Activated T-cell treated with anti-CD3 and anti-CD28 coated beads, Interleukin-2, amount 50 U/mL, for 4 hours (primary cell): ENCODE measurements around the gene TMEM258. TPM values are rescaled to one million over a fixed set of nuclear protein-coding genes. Genes with fewer than 3 reads are reported as not detected.

ENCODE experiments used
- ATAC-seq, 2 donors: fragments of 200-7000 bp; cut with Tn5 transposase; one replicate each; pipeline ENCODE4 v1.10.0; 2021
- DNase-seq: peaks from one replicate; pipeline ENCODE4 v3.0.0-alpha.2; 2020
- H3K27me3 Mint-ChIP-seq: one replicate; pipeline ENCODE4 v1.8.0; 2021; ENCODE audit warnings: low read depth, mixed read lengths
- H3K36me3 Mint-ChIP-seq: one replicate; pipeline ENCODE4 v1.8.0; 2022; ENCODE audit warnings: mixed read lengths; ENCODE audit not compliant: insufficient read depth
- H3K4me1 Mint-ChIP-seq: one replicate; pipeline ENCODE4 v1.8.0; 2021; ENCODE audit warnings: low read depth, mixed read lengths
- H3K4me3 Mint-ChIP-seq: one replicate; pipeline ENCODE4 v1.8.0; 2021; ENCODE audit warnings: mild to moderate bottlenecking, moderate library complexity, mixed read lengths
- H3K9me3 Mint-ChIP-seq: one replicate; pipeline ENCODE4 v1.8.0; 2021; ENCODE audit warnings: mixed read lengths
- total RNA-seq, 3 donors: library from RNA; stranded (reverse); gene quantifications; one replicate each; pipeline ENCODE4 v1.2.1, GENCODE V29; 2021

The TMEM258 gene
- total RNA-seq = 100 to 1,000 TPM; 139 to 143 (median 142) TPM

DNA sequence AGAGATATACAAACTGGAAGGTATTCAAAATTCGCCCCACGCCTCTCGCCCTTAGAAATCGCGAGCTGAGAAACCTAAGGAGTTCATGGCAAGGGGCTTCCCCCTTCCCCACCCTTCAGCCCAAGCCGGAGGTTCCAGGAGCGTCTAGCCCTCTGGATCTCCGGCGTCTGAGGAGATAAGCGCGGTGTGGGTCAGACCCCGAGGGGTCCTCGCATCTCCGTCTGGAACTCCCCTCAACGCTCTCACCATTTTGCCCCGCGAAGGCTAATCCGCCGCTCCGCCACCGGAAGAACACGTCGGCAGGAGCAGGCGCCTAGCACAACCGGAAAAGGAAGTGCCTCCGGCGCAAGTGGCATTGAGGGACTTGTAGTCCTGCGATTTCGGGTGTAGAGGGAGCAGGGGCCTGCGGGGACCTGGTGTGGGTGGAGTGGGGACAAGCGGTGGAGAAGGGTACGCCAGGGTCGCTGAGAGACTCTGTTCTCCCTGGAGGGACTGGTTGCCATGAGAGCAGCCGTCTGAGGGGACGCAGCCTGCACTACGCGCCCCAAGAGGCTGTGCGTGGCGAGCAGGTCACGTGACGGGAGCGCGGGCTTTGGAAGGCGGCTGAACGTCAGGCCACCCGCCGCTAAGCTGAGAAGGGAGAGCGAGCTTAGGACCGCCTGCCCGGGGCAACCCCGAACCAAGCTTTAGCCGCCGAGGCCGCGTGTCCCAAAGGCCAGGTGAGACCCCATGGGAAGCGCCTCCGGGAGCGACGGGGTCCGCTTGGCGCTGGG, at the start of gene TMEM258, which contains the start of gene FEN1:
TSS of gene TMEM258 (minus strand) at position 290 of the 773 bp plus-strand sequence. CDS start at position 249, 41 bp downstream.
TSS of gene FEN1 (plus strand) at position 602 of the 773 bp plus-strand sequence. CDS start 2,451 bp downstream, outside the sequence.
- Mint-ChIP-seq H3K36me3 (peaks cover 34% of the 10 kb centered on the region), H3K4me1 (peaks cover 26% of the 10 kb centered on the region)

GRCh38 chr11:61841636-61842527, 49.5 kb upstream of the TMEM258 start:
- Mint-ChIP-seq H3K27me3 (no peaks in the 10 kb centered on the region), H3K9me3 (no peaks in the 10 kb centered on the region), H3K4me3 (no peak overlapping the region), H3K4me1 (no peaks in the 10 kb centered on the region), H3K36me3 (no peaks in the 10 kb centered on the region)
- DNase-seq = no peak
- ATAC-seq = no peak

More for the DNA sequence above, at the start of gene TMEM258, which contains the start of gene FEN1:
- H3K27me3 Mint-ChIP-seq = no peaks in the 10 kb centered on the region
- H3K4me3 Mint-ChIP-seq = peak within 1 kb of the TSS; percentile 94
- H3K9me3 Mint-ChIP-seq = no peaks in the 10 kb centered on the region
- peak; percentile 75 for DNase-seq
- ATAC-seq = peak; percentile 95

DNA sequence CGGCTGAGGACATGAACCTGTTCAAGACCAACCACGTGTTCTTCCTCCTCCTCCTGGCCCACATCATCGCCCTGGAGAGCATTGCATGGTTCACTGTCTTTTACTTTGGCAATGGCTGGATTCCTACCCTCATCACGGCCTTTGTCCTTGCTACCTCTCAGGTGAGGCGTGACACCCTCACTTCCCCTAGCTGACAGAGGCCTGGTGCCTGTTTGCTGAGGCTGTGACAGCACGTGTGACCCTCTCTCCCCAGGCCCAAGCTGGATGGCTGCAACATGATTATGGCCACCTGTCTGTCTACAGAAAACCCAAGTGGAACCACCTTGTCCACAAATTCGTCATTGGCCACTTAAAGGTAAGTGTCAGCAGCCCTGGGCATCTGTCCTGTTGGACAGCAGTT, 48.0 kb upstream of the TMEM258 start:
- ATAC-seq (no peak), DNase-seq (no peak)
- Mint-ChIP-seq H3K36me3 (no peaks in the 10 kb centered on the region), H3K9me3 (no peaks in the 10 kb centered on the region), H3K4me1 (peaks cover 3% of the 10 kb centered on the region), H3K4me3 (no peak overlapping the region), H3K27me3 (no peaks in the 10 kb centered on the region)

- ATAC-seq = no peak
- DNase-seq = no peak
Measured at GRCh38 chr11:61839742-61840141, 47.3 kb upstream of the TMEM258 start.

GRCh38 chr11:61838921-61839320, 46.5 kb upstream of the TMEM258 start:
- no peaks in the 10 kb centered on the region for H3K27me3 Mint-ChIP-seq
- H3K36me3 Mint-ChIP-seq = no peaks in the 10 kb centered on the region
- no peak overlapping the region for H3K4me3 Mint-ChIP-seq
- ATAC-seq (no peak), DNase-seq (no peak)
- peaks cover 14% of the 10 kb centered on the region for H3K4me1 Mint-ChIP-seq
- no peaks in the 10 kb centered on the region for H3K9me3 Mint-ChIP-seq

More at GRCh38 chr11:61839742-61840141, 47.3 kb upstream of the TMEM258 start:
- H3K9me3 Mint-ChIP-seq = no peaks in the 10 kb centered on the region
- H3K27me3 Mint-ChIP-seq = no peaks in the 10 kb centered on the region
- peaks cover 6% of the 10 kb centered on the region for H3K4me1 Mint-ChIP-seq
- no peaks in the 10 kb centered on the region for H3K36me3 Mint-ChIP-seq
- no peak overlapping the region for H3K4me3 Mint-ChIP-seq

- Mint-ChIP-seq H3K4me3 (no peak overlapping the region), H3K36me3 (no peaks in the 10 kb centered on the region), H3K27me3 (no peaks in the 10 kb centered on the region), H3K4me1 (peaks cover 18% of the 10 kb centered on the region), H3K9me3 (no peaks in the 10 kb centered on the region)
- ATAC-seq (no peak), DNase-seq (no peak)
Measured at GRCh38 chr11:61838501-61838900, 46.1 kb upstream of the TMEM258 start.

DNA sequence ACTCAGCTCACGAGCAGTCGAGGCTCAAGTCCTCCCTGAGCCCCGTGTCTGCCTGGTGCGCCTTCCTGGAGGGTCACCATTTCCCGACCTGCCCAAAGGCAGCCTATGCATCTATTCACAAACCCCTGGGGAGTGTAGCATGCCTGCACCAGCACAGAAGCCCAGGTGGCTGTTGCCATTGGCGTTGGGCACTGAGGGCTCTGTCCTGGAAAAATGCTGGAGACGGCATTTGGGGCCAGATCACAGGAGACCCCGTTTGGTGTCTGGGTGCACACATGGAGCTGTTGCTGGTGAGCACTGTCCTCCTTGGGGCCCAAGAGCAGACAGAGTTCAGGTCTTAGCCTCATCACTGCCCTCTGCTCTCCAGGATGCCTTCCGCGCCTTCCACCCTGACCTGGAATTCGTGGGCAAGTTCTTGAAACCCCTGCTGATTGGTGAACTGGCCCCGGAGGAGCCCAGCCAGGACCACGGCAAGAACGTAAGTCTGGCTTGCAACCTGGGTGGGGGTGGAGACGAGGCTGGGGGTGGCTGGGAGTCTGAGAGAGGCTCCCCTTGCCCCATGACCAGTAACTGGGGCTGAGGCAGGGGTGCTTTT, 45.1 kb upstream of the TMEM258 start:
- H3K4me3 Mint-ChIP-seq = no peak overlapping the region
- H3K27me3 Mint-ChIP-seq = no peaks in the 10 kb centered on the region
- H3K9me3 Mint-ChIP-seq = no peaks in the 10 kb centered on the region
- ATAC-seq = no peak
- peaks cover 20% of the 10 kb centered on the region for H3K4me1 Mint-ChIP-seq
- no peak for DNase-seq
- no peaks in the 10 kb centered on the region for H3K36me3 Mint-ChIP-seq

DNA sequence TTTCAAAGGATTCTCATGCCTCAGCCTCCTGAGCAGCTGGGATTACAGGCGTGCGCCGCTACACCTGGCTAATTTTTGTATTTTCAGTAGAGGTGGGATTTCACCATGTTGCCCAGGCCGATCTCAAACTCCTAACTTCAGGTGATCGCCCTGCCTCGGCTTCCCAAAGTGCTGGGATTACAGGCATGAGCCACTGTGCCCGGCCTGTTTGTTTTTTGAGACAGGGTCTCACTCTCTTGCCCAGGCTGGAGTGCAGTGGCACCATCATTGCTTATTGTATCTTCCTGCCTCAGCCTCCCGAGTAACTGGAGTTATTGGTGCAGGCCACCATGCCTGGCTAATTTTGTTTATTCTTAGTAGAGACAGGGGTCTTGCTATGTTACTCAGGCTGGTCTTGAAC, 43.8 kb upstream of the TMEM258 start:
- ATAC-seq (no peak), DNase-seq (no peak)
- H3K9me3 Mint-ChIP-seq = no peaks in the 10 kb centered on the region
- H3K36me3 Mint-ChIP-seq = no peaks in the 10 kb centered on the region
- H3K27me3 Mint-ChIP-seq = peaks cover 4% of the 10 kb centered on the region
- H3K4me1 Mint-ChIP-seq = peaks cover 20% of the 10 kb centered on the region
- no peak overlapping the region for H3K4me3 Mint-ChIP-seq

- H3K9me3 Mint-ChIP-seq = no peaks in the 10 kb centered on the region
- no peak overlapping the region for H3K4me3 Mint-ChIP-seq
- peaks cover 13% of the 10 kb centered on the region for H3K27me3 Mint-ChIP-seq
- peak; percentile 88 to 90 for ATAC-seq
- DNase-seq = no peak
- H3K4me1 Mint-ChIP-seq = peaks cover 22% of the 10 kb centered on the region
- H3K36me3 Mint-ChIP-seq = no peaks in the 10 kb centered on the region
Measured at GRCh38 chr11:61834278-61835048, 42.1 kb upstream of the TMEM258 start.

DNA sequence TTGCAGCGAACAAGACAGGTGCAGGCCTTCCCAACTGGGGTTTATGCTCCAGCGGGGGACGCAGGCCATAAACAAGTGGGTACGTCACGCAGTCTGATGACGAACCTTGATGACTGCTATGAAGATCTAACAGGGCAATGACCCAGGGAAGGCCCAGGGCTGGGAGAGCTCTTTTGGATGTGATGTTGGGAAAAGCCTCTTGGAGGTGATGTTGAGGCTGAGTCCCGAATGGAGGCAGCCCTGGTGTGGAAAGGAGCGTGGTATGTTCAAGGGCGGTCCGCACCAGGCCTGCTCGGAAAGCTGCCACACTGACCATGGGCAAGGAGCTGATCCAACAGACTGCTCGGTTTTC, 41.5 kb upstream of the TMEM258 start:
- Mint-ChIP-seq H3K4me3 (no peak overlapping the region), H3K4me1 (peaks cover 26% of the 10 kb centered on the region), H3K36me3 (no peaks in the 10 kb centered on the region), H3K9me3 (no peaks in the 10 kb centered on the region), H3K27me3 (peaks cover 18% of the 10 kb centered on the region)
- ATAC-seq = no peak
- DNase-seq = no peak

DNA sequence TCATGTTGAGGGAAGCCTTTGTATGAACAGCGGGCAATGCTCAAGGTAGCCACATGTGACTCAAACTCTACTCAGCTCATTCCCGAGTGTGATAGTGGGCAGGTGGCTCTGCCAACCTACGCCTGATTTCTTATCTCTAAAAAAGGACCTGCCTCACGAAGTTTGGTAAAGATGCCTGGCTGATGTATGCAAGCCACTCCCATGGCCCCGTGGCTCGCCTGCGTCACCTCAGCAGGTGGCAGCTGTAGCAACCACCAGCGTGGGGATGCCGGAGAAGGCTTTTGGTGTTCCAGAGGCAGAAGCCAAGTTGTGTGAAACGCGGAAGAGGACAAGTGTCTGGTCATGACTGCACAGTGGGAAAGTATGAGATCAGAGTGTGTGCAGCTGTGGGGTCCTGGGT, 41.1 kb upstream of the TMEM258 start:
- Mint-ChIP-seq H3K9me3 (no peaks in the 10 kb centered on the region), H3K36me3 (no peaks in the 10 kb centered on the region), H3K27me3 (peaks cover 18% of the 10 kb centered on the region), H3K4me3 (no peak overlapping the region), H3K4me1 (peaks cover 28% of the 10 kb centered on the region)
- ATAC-seq = no peak
- no peak for DNase-seq

DNA sequence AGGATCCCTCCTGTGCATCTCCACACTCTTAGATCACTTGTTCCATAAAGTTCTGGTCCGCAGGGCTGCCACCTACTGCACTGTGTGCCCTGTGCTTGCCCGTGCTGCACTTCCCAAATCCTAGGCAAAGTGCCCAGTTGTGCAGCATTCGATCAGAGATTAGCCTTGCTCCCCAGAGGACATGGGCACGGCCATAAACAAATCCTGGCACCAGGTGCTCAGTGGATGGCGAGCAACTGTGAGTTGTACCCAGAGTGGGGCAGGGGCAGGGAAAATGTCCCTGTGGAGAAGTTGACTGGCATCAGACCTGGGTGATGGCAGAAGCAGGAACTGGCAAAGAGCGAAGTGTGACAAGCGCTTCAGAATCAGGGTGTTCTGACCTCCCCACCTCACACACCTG, 40.4 kb upstream of the TMEM258 start:
- ATAC-seq = no peak
- Mint-ChIP-seq H3K4me1 (peaks cover 34% of the 10 kb centered on the region), H3K27me3 (peaks cover 22% of the 10 kb centered on the region), H3K9me3 (no peaks in the 10 kb centered on the region), H3K4me3 (no peak overlapping the region), H3K36me3 (no peaks in the 10 kb centered on the region)
- no peak for DNase-seq

DNA sequence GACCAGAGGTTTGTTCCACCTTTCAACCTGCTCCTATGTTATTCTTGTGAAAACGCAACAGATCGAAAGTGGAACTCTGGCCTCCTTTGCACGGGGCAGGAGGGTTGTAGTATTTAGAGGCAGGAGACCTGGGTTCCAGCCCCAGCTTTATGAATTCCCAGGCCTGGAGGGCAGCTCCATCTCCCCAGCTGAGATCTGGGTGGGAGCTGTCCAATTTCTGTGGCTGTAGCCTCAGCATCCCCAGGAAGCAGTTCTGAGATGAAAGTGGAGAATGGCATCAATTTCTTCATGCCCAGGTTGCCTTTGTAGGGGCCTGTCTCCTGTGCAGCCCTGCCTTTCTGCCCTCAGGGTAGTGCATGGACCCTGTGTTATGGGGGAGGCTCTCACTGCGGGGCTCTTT, 39.8 kb upstream of the TMEM258 start:
- H3K4me1 Mint-ChIP-seq = peaks cover 34% of the 10 kb centered on the region
- no peaks in the 10 kb centered on the region for H3K9me3 Mint-ChIP-seq
- peaks cover 22% of the 10 kb centered on the region for H3K27me3 Mint-ChIP-seq
- DNase-seq = no peak
- no peak overlapping the region for H3K4me3 Mint-ChIP-seq
- no peak for ATAC-seq
- H3K36me3 Mint-ChIP-seq = no peaks in the 10 kb centered on the region
